GM21381 (cell line): Measurements from ENCODE around the gene ATG101.
A peak's percentile ranks its signal among the peaks of the same experiment; 100 is the strongest.

Experiments used
- ATAC-seq: cut with Tn5 transposase; IDR thresholded peaks from one replicate; pipeline ENCODE4 v1.9.1; 2021; ENCODE audit warnings: mild to moderate bottlenecking, moderate library complexity; ENCODE audit not compliant: unreplicated experiment

Gene ATG101

GRCh38 chr12:52057638-52058576, 11.9 kb upstream of the ATG101 start:
- no peak for ATAC-seq

GRCh38 chr12:52058631-52059361, 11.0 kb upstream of the ATG101 start:
- ATAC-seq = no peak

- ATAC-seq = no peak
Measured at GRCh38 chr12:52059582-52060497, 9.9 kb upstream of the ATG101 start.

- no peak for ATAC-seq
Measured at GRCh38 chr12:52060498-52061177, 9.1 kb upstream of the ATG101 start.

- no peak for ATAC-seq
Measured at GRCh38 chr12:52061470-52062166, 8.2 kb upstream of the ATG101 start.

- no peak for ATAC-seq
Measured at GRCh38 chr12:52062167-52063081, 7.4 kb upstream of the ATG101 start.

- no peak for ATAC-seq
Measured at GRCh38 chr12:52063082-52063924, 6.5 kb upstream of the ATG101 start.

- no peak for ATAC-seq
Measured at GRCh38 chr12:52063981-52064649, 5.7 kb upstream of the ATG101 start.

GRCh38 chr12:52066346-52067080, 3.3 kb upstream of the ATG101 start:
- no peak for ATAC-seq

GRCh38 chr12:52067081-52067374, 2.8 kb upstream of the ATG101 start:
- no peak for ATAC-seq

GRCh38 chr12:52070185-52070925, 577 bp downstream of the ATG101 start:
- peak; percentile 23 for ATAC-seq

GRCh38 chr12:52073531-52074381, 4.0 kb downstream of the ATG101 start:
- no peak for ATAC-seq

GRCh38 chr12:52074971-52075724, 5.4 kb downstream of the ATG101 start:
- ATAC-seq = no peak

GRCh38 chr12:52076811-52077210, 7.0 kb downstream of the ATG101 start:
- ATAC-seq = no peak
